ENCODE data around the gene ABAT. TPM values are rescaled to one million over a fixed set of nuclear protein-coding genes. Genes with fewer than 3 reads are reported as not detected.

ABAT gene
- total RNA-seq, 3 donors from 2014 or later = 12.1 to 25.5 (median 16.5) TPM

DNA sequence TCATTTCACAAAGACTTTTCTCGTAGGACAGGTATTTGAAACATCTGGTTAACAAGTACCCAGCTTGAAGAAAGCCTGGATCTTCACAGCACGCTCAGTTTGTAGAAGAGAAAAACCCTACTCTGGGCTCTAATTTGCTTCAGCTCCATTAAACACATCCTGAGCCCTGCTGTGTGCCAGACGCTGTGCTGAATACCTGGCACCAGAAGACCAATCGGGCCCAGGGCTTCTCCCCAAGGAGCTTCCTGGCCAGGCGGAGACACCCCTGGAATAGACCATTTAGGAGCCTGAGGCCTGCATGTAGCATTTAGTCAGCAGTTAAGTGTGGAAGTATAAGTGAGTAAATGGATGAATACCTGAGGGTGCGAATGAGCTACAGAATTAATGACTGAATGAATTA is 8.9 kb upstream of the ABAT start:
- Histone ChIP-seq H3K4me1 (ENCODE audit: low read depth) (no peaks in the 10 kb centered on the region), H3K4me3 (no peak overlapping the region), H3K9me3 (no peaks in the 10 kb centered on the region), H3K36me3 (ENCODE audit: low read depth) (no peaks in the 10 kb centered on the region)
- DNase-seq = no peak
- TF ChIP-seq, protein P1, sequence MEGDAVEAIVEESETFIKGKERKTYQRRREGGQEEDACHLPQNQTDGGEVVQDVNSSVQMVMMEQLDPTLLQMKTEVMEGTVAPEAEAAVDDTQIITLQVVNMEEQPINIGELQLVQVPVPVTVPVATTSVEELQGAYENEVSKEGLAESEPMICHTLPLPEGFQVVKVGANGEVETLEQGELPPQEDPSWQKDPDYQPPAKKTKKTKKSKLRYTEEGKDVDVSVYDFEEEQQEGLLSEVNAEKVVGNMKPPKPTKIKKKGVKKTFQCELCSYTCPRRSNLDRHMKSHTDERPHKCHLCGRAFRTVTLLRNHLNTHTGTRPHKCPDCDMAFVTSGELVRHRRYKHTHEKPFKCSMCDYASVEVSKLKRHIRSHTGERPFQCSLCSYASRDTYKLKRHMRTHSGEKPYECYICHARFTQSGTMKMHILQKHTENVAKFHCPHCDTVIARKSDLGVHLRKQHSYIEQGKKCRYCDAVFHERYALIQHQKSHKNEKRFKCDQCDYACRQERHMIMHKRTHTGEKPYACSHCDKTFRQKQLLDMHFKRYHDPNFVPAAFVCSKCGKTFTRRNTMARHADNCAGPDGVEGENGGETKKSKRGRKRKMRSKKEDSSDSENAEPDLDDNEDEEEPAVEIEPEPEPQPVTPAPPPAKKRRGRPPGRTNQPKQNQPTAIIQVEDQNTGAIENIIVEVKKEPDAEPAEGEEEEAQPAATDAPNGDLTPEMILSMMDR (IDR thresholded peaks at IDR 0.05) = no peak
- intact Hi-C loops (cut with DNase I, micrococcal nuclease) = no loop called here
- ATAC-seq = no peak

DNA sequence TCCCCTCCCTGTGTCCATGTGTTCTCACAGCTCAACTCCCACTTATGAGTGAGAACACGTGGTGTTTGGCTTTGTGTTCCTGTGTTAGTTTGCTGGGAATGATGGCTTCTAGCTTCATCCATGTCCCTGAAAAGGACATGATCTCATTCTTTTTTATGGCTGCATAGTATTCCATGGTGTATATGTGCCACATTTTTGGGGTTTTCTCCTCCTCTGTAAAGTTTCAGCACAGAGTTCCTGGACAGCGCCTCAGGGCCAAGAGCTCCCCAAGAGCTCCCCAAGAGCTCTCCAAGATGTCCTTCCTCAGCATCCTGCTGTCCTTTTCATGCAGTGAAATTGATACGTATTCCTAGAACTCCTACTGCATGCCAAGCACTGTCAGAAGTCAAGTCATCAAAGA is 6.9 kb upstream of the ABAT start:
- ATAC-seq (no peak), DNase-seq (no peak)
- Histone ChIP-seq H3K9me3 (no peaks in the 10 kb centered on the region), H3K36me3 (ENCODE audit: low read depth) (no peaks in the 10 kb centered on the region), H3K4me3 (no peak overlapping the region), H3K4me1 (ENCODE audit: low read depth) (no peaks in the 10 kb centered on the region)
- intact Hi-C loops (cut with DNase I, micrococcal nuclease) = no loop called here
- TF ChIP-seq, protein P1 (IDR thresholded peaks at IDR 0.05) = no peak

DNA sequence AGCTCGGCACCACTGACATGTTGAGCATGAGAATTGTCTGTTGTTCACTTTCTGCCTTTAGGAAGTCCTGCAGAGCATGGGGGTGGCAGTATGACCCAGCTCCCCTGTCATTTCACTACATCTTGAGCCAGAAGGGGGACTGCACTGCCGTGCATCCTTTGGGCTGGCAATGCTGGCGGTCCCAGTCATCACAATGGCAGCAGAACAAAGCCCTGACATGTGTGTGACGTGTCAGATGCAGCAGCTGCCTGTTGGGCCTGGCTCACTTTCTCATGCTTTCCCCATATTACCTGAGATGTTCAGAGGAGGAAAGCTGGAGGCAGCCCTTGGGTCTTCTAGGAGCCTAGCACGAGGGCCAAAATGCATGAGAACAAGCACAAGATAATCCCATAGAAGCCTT is 6.3 kb upstream of the ABAT start:
- Histone ChIP-seq H3K36me3 (ENCODE audit: low read depth) (no peaks in the 10 kb centered on the region), H3K9me3 (no peaks in the 10 kb centered on the region), H3K4me3 (no peak overlapping the region), H3K4me1 (ENCODE audit: low read depth) (no peaks in the 10 kb centered on the region)
- TF ChIP-seq, protein P1 (IDR thresholded peaks at IDR 0.05) = no peak
- DNase-seq (no peak), ATAC-seq (no peak)
- intact Hi-C loops (cut with DNase I, micrococcal nuclease) = no loop called here

DNA sequence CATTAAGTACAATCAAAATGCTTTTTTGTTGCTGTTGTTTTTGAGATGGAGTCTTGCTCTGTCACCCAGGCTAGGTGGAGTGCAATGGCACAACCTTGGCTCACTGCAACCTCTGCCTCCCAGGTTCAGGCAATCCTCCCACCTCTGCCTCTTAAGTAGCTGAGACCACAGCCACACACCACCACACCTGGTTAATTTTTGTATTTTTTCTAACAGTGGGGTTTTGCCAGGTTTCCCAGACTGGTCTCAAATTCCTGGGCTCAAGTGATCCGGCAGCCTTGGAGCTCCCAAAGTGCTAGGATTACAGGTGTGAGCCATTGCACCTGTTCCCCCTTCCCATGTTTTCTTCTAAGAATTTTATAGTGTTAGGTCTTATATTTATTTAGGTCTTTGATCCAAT is 4.9 kb upstream of the ABAT start:
- Histone ChIP-seq H3K4me1 (ENCODE audit: low read depth) (no peaks in the 10 kb centered on the region), H3K4me3 (no peak overlapping the region), H3K36me3 (ENCODE audit: low read depth) (no peaks in the 10 kb centered on the region), H3K9me3 (no peaks in the 10 kb centered on the region)
- intact Hi-C loops (cut with DNase I, micrococcal nuclease) = no loop called here
- DNase-seq (no peak), ATAC-seq (no peak)
- TF ChIP-seq, protein P1 (IDR thresholded peaks at IDR 0.05) = no peak

DNA sequence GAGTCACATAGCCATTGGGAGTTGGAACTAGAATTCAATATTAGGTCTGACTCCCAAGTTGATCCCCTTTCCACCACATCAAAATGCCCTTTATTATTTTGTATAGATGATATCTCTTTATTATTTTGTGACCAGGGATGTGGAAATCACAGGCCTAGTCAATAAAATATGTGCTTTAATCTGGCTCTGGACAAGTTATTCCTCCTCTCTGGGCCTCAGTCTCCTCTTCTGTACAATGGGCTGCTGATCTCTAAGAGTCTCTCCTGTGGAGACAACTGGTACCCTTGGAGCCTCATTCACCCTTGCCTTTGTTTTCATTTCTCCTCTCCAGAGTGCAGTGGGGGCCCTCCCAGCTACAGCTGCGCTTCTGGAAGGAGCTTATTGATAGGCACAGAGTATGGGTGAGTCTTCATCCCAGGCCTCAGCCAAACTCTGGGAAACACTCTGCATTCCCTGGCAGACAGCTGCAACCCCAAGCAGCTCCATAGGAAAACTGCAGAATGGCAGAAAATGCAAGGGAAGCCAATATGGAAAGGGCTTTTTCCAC is 4.3 kb upstream of the ABAT start:
- ATAC-seq = no peak
- TF ChIP-seq, protein P1 (IDR thresholded peaks at IDR 0.05) = no peak
- intact Hi-C loops (cut with DNase I, micrococcal nuclease) = loop anchor here in 1 of 2 donors (10.0 kb wide), 1 partner anchor 115 kb away; no protein-coding TSS in a partner anchor

More for the DNA sequence above, 4.3 kb upstream of the ABAT start:
- DNase-seq = no peak
- no peaks in the 10 kb centered on the region for H3K9me3 ChIP-seq
- H3K4me3 ChIP-seq = no peak overlapping the region
- H3K4me1 ChIP-seq (ENCODE audit: low read depth) = peaks cover 5% of the 10 kb centered on the region
- no peaks in the 10 kb centered on the region for H3K36me3 ChIP-seq (ENCODE audit: low read depth)
